IPS-18c (cell line): ENCODE measurements around the gene SERPINB1.

ENCODE experiments used
- H3K4me3 ChIP-seq: 2 replicates; pipeline ENCODE4 v1.7.0; 2013; ENCODE audit warnings: low read depth, mild to moderate bottlenecking, low read length, moderate library complexity; ENCODE audit not compliant: insufficient read depth
- H3K9me3 ChIP-seq: one replicate; pipeline ENCODE4 v1.6.1; 2013; ENCODE audit warnings: mild to moderate bottlenecking, low read length, moderate library complexity; ENCODE audit not compliant: control insufficient read depth, insufficient read depth

The SERPINB1 gene

GRCh38 chr6:2834262-2834661 is 7.4 kb downstream of the SERPINB1 start:
- H3K4me3 ChIP-seq = no peak overlapping the region
- no peaks in the 10 kb centered on the region for H3K9me3 ChIP-seq

- Histone ChIP-seq H3K4me3 (no peak overlapping the region), H3K9me3 (no peaks in the 10 kb centered on the region)
Measured at GRCh38 chr6:2831392-2831791, 10.3 kb downstream of the SERPINB1 start.

- Histone ChIP-seq H3K4me3 (no peak overlapping the region), H3K9me3 (no peaks in the 10 kb centered on the region)
Measured at GRCh38 chr6:2830183-2830582, 11.5 kb downstream of the SERPINB1 start.

- Histone ChIP-seq H3K9me3 (no peaks in the 10 kb centered on the region), H3K4me3 (no peak overlapping the region)
Measured at GRCh38 chr6:2829253-2829652, 12.4 kb downstream of the SERPINB1 start.

GRCh38 chr6:2828629-2829028 is 13.0 kb downstream of the SERPINB1 start:
- Histone ChIP-seq H3K4me3 (no peak overlapping the region), H3K9me3 (no peaks in the 10 kb centered on the region)

- H3K4me3 ChIP-seq = no peak overlapping the region
Measured at GRCh38 chr6:2827142-2827541, 14.5 kb downstream of the SERPINB1 start.

GRCh38 chr6:2826131-2826530 is 15.5 kb downstream of the SERPINB1 start:
- H3K4me3 ChIP-seq = no peak overlapping the region

More at GRCh38 chr6:2827142-2827541, 14.5 kb downstream of the SERPINB1 start:
- no peaks in the 10 kb centered on the region for H3K9me3 ChIP-seq

GRCh38 chr6:2823104-2823850 is 18.4 kb downstream of the SERPINB1 start:
- no peak overlapping the region for H3K4me3 ChIP-seq
- no peaks in the 10 kb centered on the region for H3K9me3 ChIP-seq

More at GRCh38 chr6:2826131-2826530, 15.5 kb downstream of the SERPINB1 start:
- H3K9me3 ChIP-seq = no peaks in the 10 kb centered on the region

- H3K4me3 ChIP-seq = no peak overlapping the region
Measured at GRCh38 chr6:2821554-2821953, 20.1 kb downstream of the SERPINB1 start.

GRCh38 chr6:2820415-2820814 is 21.2 kb downstream of the SERPINB1 start:
- Histone ChIP-seq H3K4me3 (no peak overlapping the region), H3K9me3 (no peaks in the 10 kb centered on the region)

More at GRCh38 chr6:2821554-2821953, 20.1 kb downstream of the SERPINB1 start:
- H3K9me3 ChIP-seq = no peaks in the 10 kb centered on the region

- Histone ChIP-seq H3K4me3 (no peak overlapping the region), H3K9me3 (no peaks in the 10 kb centered on the region)
Measured at GRCh38 chr6:2819978-2820377, 21.7 kb downstream of the SERPINB1 start.

- Histone ChIP-seq H3K9me3 (no peaks in the 10 kb centered on the region), H3K4me3 (no peak overlapping the region)
Measured at GRCh38 chr6:2819115-2819514, 22.5 kb downstream of the SERPINB1 start.

GRCh38 chr6:2818593-2818992 is 23.1 kb downstream of the SERPINB1 start:
- H3K4me3 ChIP-seq = no peak overlapping the region
- no peaks in the 10 kb centered on the region for H3K9me3 ChIP-seq

GRCh38 chr6:2817903-2818443 is 23.7 kb downstream of the SERPINB1 start:
- no peaks in the 10 kb centered on the region for H3K9me3 ChIP-seq
- H3K4me3 ChIP-seq = no peak overlapping the region

GRCh38 chr6:2816158-2816557 is 25.5 kb downstream of the SERPINB1 start:
- H3K4me3 ChIP-seq = no peak overlapping the region
- no peaks in the 10 kb centered on the region for H3K9me3 ChIP-seq

GRCh38 chr6:2812695-2813094 is 29.0 kb downstream of the SERPINB1 start:
- Histone ChIP-seq H3K9me3 (no peaks in the 10 kb centered on the region), H3K4me3 (no peak overlapping the region)

GRCh38 chr6:2810092-2810671 is 31.5 kb downstream of the SERPINB1 start:
- H3K9me3 ChIP-seq = no peaks in the 10 kb centered on the region
- H3K4me3 ChIP-seq = no peak overlapping the region

- Histone ChIP-seq H3K4me3 (no peak overlapping the region), H3K9me3 (no peaks in the 10 kb centered on the region)
Measured at GRCh38 chr6:2809015-2809414, 32.6 kb downstream of the SERPINB1 start.
